T-helper 2 cell (primary cell): ENCODE data around the gene KCNQ1.
A peak's percentile ranks its signal among the peaks of the same experiment; 100 is the strongest.

Source experiments
- DNase-seq, 5 experiments: peaks; one replicate each; pipeline versions ENCODE4 v3.0.0 to v3.0.0-alpha.2; 2012 to 2022

Gene KCNQ1

GRCh38 chr11:2771758-2772466, 327.1 kb downstream of the KCNQ1 start:
- no peak for DNase-seq

DNA sequence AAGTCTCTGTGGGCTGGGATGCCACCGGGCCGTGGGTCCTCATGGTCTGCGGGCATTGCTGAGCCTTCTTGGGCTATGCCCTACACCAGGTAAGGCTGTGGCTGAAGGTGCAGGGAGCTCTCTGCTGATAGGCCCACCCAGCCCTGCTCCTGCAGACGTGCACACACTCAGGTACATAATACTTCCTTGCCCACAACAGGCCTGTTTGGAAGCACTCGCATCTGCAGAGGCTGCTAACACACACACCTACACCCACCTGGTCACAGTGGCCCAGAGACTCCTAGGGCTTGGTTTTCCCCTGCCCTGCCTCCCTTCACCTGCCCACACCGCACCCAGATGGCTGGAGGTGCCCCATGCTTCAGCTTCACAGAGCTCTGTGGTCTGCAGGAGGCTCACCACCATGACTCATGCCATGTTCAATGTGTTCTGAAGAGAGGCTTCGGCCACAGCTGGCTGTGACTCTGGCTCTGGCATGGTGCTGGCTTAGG, 327.8 kb downstream of the KCNQ1 start:
- peak in 2 of 5 experiments; percentile 1 to 8 for DNase-seq

- peak in 1 of 5 experiments; percentile 2 for DNase-seq
Observed at GRCh38 chr11:2774173-2775082, 329.6 kb downstream of the KCNQ1 start.

GRCh38 chr11:2775083-2775625, 330.3 kb downstream of the KCNQ1 start:
- peak in 1 of 5 experiments; percentile 26 for DNase-seq

GRCh38 chr11:2775626-2776350, 331.0 kb downstream of the KCNQ1 start:
- peak in 2 of 5 experiments; percentile 0 to 1 for DNase-seq

DNA sequence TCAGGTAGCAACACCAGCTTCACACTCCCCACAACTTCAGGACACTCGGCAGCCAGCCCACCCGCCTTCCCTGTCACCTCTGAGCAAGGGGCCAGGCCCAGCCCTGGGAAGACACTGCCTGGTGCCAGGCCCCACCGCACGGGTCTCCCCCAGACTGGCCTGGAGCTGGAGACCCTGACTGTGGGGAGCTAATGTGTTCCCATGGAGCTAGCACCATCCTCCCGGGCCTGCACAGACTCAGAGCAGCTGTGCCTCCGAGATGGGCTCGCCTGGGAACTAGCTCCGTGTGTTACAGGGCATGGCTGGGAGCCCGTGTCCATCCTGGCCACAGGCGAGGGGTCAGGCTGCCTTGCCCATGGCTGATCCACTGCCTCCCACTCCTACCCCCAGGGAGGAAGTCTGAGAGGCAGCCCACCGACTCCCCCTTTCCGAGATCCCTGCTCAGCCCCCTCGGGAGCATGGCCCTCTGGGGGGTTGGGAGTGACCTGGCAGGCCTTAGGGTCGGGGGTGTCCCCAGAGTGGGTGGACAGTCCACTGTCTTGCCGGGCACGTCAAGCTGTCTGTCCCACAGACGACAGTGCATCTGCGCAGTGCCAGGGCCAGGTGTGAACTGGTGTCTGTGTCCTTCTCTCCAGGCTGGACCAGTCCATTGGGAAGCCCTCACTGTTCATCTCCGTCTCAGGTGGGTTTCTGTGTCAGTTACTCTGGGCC, 331.7 kb downstream of the KCNQ1 start:
- peak in 2 of 5 experiments; percentile 1 to 6 for DNase-seq

- no peak for DNase-seq
Observed at GRCh38 chr11:2777386-2777785, 332.6 kb downstream of the KCNQ1 start.

DNA sequence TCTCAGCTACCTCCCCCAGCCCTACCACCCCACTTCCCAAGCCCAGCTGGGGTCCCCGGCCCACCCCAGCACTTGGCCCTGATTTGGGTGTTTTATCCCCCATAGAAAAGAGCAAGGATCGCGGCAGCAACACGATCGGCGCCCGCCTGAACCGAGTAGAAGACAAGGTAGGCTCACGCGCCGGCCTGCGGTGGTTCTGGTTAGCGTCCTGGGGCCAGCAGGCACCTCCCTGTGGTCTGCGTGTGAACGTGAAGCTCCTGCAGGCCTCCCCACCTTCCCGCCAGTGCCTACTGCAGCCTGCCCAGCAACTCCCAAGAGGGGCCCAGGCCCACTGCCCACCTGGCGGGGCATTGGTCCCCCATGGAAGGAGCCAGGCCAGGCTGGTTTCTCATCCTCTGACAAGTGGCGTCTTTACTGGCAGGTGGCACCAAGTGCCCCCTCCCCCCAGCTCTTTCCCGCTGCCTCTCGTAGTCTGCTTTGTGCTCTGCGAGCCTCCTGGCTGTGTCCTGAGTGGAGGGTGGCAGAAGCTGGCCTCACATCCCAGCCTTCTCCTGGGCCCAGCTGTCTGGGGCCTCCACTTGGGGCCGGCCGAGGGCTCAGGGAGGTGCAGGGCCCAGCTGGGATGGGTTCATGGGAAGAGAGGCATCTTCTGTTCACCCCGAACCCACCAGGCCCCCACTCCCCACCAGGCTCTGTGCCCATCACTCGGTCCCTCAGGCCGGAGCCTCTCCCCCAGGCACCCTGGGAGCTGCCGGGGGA, 333.2 kb downstream of the KCNQ1 start:
- DNase-seq = peak in 2 of 5 experiments; percentile 3 to 4

GRCh38 chr11:2778630-2779498, 334.1 kb downstream of the KCNQ1 start:
- DNase-seq = peak in 2 of 5 experiments; percentile 1 to 5

DNA sequence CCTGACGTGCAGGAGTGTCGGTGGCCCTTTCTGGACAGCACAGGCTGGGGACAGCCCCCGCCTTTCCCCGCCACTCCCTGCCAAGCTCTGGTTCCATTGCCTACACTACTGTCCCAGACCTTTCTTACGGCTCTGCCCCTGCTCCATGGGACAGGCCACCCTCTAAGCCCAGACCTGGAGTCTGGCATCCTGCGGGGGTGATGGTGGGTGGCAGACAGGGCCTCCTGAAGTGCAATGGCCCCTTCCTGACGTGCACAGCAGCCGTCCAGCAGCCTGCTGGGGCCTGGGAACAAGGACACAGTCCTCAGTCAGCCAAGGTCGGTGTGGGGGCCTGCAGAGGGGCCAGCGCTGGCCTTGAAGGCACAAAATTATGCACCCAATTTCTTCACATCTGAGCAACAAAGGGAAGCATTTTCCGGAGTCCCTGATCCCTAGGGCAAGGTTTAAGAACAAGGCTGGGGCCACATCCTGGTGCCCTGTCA, 334.7 kb downstream of the KCNQ1 start:
- peak in 1 of 5 experiments; percentile 3 for DNase-seq

GRCh38 chr11:2779981-2780849, 335.4 kb downstream of the KCNQ1 start:
- peak in 2 of 5 experiments; percentile 1 to 7 for DNase-seq

- DNase-seq = no peak
Observed at GRCh38 chr11:2780850-2781407, 336.1 kb downstream of the KCNQ1 start.

- DNase-seq = peak in 1 of 5 experiments; percentile 4
Observed at GRCh38 chr11:2781408-2782274, 336.8 kb downstream of the KCNQ1 start.

GRCh38 chr11:2782769-2783168, 338.0 kb downstream of the KCNQ1 start:
- no peak for DNase-seq

- no peak for DNase-seq
Observed at GRCh38 chr11:2783536-2784082, 338.8 kb downstream of the KCNQ1 start.

GRCh38 chr11:2787816-2788167, 343.0 kb downstream of the KCNQ1 start:
- peak in 1 of 5 experiments; percentile 1 for DNase-seq
